K562 (cell line): ENCODE data around the gene KRTAP20-1.

Experiments
- CHD2 ChIP-seq: IDR thresholded peaks from 2 replicates; pipeline ENCODE4 v1.6.1; 2011; ENCODE audit warnings: low read depth, low read length
- CTCF ChIP-seq, 3 experiments: IDR thresholded peaks in 2 of 3; conservative IDR thresholded peaks in 1 of 3; 2 replicates each; pipeline ENCODE4 v1.5.1; 2011 to 2012; ENCODE audit warnings: low read length in 3 of 3, mild to moderate bottlenecking in 3 of 3, control low read depth in 2 of 3, improper control_type of control experiment in 1 of 3, inconsistent platforms in 1 of 3, low read depth in 1 of 3, mixed read lengths in 1 of 3, moderate library complexity in 1 of 3; ENCODE audit not compliant: insufficient read depth in 2 of 3
- EZH2 ChIP-seq: IDR thresholded peaks from 2 replicates; pipeline ENCODE4 v1.6.1; 2012; ENCODE audit warnings: low read depth, mild to moderate bottlenecking, inconsistent platforms, low read length, borderline replicate concordance
- KLF6 ChIP-seq: fragments of 250-450 bp; sonication (Bioruptor Pico); IDR thresholded peaks from 2 replicates; pipeline ENCODE4 v1.4.0; 2020; ENCODE audit warnings: mild to moderate bottlenecking, moderate library complexity, borderline replicate concordance
- MAZ ChIP-seq, 2 experiments: fragments of 450-650 bp in 1 of 2; sonication (generic) in 1 of 2; formaldehyde crosslinking; IDR thresholded peaks in 1 of 2; conservative IDR thresholded peaks in 1 of 2; 2 replicates each; pipeline versions ENCODE4 v1.4.0 to v1.5.0; 2020; ENCODE audit warnings: mild to moderate bottlenecking in 1 of 2, missing genetic modification reagents in 1 of 2
- PHF8 ChIP-seq: fragments of 200-600 bp; sonication (generic); IDR thresholded peaks from 2 replicates; pipeline ENCODE4 v1.6.1; 2012; ENCODE audit warnings: mixed run types, mild to moderate bottlenecking, inconsistent platforms, low read length, moderate library complexity, borderline replicate concordance
- ZNF511 ChIP-seq: sonication (generic); formaldehyde crosslinking; IDR thresholded peaks from 2 replicates; pipeline ENCODE4 v1.8.0; 2022; ENCODE audit warnings: mild to moderate bottlenecking, missing genetic modification reagents
- TF ChIP-seq, protein P1 (sequence below): fragments of 250-450 bp; sonication (Bioruptor Pico); IDR thresholded peaks from 2 replicates; pipeline ENCODE4 v1.5.1; 2021; ENCODE audit warnings: mild to moderate bottlenecking

DNA sequence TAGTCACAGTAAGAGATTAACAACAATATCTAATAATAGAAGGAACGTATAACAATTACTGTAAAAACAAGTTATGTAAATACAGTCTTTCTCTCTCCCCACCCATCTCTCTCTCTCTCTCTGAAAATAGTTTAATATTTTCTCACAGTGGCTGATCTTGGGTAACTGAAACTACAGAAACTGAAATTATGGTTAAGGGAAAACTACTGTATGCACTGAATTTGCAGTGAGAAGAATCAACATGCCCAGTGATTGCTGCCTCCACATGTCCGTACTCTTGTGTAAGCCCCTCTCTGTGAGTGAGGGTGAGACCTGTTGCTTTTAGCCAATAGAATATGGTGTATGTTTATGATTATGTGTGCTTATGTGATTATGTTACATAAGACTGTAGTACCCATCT is 4.1 kb upstream of the KRTAP20-1 start:
- TF ChIP-seq PHF8, result no peak
- TF ChIP-seq KLF6 (CRISPR knock-in tag), result no peak
- TF ChIP-seq, protein P1, sequence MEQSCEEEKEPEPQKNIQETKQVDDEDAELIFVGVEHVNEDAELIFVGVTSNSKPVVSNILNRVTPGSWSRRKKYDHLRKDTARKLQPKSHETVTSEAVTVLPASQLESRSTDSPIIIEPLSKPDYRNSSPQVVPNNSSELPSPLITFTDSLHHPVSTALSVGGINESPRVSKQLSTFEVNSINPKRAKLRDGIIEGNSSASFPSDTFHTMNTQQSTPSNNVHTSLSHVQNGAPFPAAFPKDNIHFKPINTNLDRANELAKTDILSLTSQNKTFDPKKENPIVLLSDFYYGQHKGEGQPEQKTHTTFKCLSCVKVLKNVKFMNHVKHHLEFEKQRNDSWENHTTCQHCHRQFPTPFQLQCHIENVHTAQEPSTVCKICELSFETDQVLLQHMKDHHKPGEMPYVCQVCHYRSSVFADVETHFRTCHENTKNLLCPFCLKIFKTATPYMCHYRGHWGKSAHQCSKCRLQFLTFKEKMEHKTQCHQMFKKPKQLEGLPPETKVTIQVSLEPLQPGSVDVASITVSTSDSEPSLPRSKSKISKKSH (CRISPR knock-in tag), result no peak
- TF ChIP-seq CHD2, result no peak
- no peak for TF ChIP-seq EZH2
- TF ChIP-seq ZNF511 (CRISPR knock-in tag), result no peak
- TF ChIP-seq CTCF (IDR thresholded peaks at IDR 0.05 in 2 of 3, conservative IDR thresholded peaks at IDR 0.05 in 1 of 3; ENCODE audit: insufficient read depth in 2 of 3, low read depth in 1 of 3, low read length in 3 of 3), result no peak
- TF ChIP-seq MAZ (CRISPR knock-in tag; conservative IDR thresholded peaks at IDR 0.05 in 1 of 2, IDR thresholded peaks at IDR 0.05 in 1 of 2), result no peak
